ENCODE measurements around the gene SRD5A2. TPM values are rescaled to one million over a fixed set of nuclear protein-coding genes. Genes with fewer than 3 reads are reported as not detected.
A peak's percentile ranks its signal among the peaks of the same experiment; 100 is the strongest.

Gene SRD5A2
- total and polyA plus RNA-seq, 4 donors = 2.3 to 23.3 (median 2.9) TPM; not detected in 1

- H3K27me3 ChIP-seq (ENCODE audit: control insufficient read depth in 4 of 4, insufficient read depth in 4 of 4, low read length in 3 of 4) = no peaks in the 10 kb centered on the region
Observed at GRCh38 chr2:31581124-31581795, 522 bp upstream of the SRD5A2 start.

GRCh38 chr2:31579996-31580320 is 780 bp downstream of the SRD5A2 start:
- Histone ChIP-seq H3K27ac (ENCODE audit: low read depth in 1 of 2, low read length in 2 of 2) (peak overlapping the region; percentile 80 to 93), H3K27me3 (ENCODE audit: control insufficient read depth in 4 of 4, insufficient read depth in 4 of 4, low read length in 3 of 4) (no peaks in the 10 kb centered on the region), H3K9ac (ENCODE audit: low read depth in 1 of 2, low read length in 2 of 2) (peak overlapping the region; percentile 58 to 69), H3K36me3 (ENCODE audit: control insufficient read depth in 4 of 4, insufficient read depth in 3 of 4, low read depth in 1 of 4, low read length in 3 of 4) (no peaks in the 10 kb centered on the region), H3K9me3 (ENCODE audit: control insufficient read depth in 4 of 4, low read length in 3 of 4) (no peaks in the 10 kb centered on the region), H3K4me1 (ENCODE audit: control insufficient read depth in 4 of 4, insufficient read depth in 4 of 4, low read length in 3 of 4) (peaks cover 0 to 7% (median 3%) of the 10 kb centered on the region in 4 donors), H3K4me3 (ENCODE audit: low read depth in 1 of 3, low read length in 3 of 3) (peak overlapping the region; percentile 41 to 80 (median 54))
- TF ChIP-seq, protein P1, sequence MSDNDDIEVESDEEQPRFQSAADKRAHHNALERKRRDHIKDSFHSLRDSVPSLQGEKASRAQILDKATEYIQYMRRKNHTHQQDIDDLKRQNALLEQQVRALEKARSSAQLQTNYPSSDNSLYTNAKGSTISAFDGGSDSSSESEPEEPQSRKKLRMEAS (IDR thresholded peaks at IDR 0.05) = no peak
- no peak for TF ChIP-seq EGR1 (IDR thresholded peaks at IDR 0.05; ENCODE audit: low read depth in 2 of 2)
- no peak for TF ChIP-seq FOXA2 (IDR thresholded peaks at IDR 0.05)
- TF ChIP-seq GABPA (IDR thresholded peaks at IDR 0.05 in 1 of 2, conservative IDR thresholded peaks at IDR 0.05 in 1 of 2) = no peak
- TF ChIP-seq YY1 (IDR thresholded peaks at IDR 0.05) = no peak
- TF ChIP-seq, protein P2, sequence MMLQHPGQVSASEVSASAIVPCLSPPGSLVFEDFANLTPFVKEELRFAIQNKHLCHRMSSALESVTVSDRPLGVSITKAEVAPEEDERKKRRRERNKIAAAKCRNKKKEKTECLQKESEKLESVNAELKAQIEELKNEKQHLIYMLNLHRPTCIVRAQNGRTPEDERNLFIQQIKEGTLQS (IDR thresholded peaks at IDR 0.05) = no peak
- no peak for TF ChIP-seq JUND (IDR thresholded peaks at IDR 0.05)
- TF ChIP-seq RAD21 (IDR thresholded peaks at IDR 0.05) = no peak
- no peak for TF ChIP-seq SP1 (IDR thresholded peaks at IDR 0.05)
- TF ChIP-seq, protein P3, sequence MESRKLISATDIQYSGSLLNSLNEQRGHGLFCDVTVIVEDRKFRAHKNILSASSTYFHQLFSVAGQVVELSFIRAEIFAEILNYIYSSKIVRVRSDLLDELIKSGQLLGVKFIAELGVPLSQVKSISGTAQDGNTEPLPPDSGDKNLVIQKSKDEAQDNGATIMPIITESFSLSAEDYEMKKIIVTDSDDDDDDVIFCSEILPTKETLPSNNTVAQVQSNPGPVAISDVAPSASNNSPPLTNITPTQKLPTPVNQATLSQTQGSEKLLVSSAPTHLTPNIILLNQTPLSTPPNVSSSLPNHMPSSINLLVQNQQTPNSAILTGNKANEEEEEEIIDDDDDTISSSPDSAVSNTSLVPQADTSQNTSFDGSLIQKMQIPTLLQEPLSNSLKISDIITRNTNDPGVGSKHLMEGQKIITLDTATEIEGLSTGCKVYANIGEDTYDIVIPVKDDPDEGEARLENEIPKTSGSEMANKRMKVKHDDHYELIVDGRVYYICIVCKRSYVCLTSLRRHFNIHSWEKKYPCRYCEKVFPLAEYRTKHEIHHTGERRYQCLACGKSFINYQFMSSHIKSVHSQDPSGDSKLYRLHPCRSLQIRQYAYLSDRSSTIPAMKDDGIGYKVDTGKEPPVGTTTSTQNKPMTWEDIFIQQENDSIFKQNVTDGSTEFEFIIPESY (IDR thresholded peaks at IDR 0.05) = no peak
- TF ChIP-seq, protein P4, sequence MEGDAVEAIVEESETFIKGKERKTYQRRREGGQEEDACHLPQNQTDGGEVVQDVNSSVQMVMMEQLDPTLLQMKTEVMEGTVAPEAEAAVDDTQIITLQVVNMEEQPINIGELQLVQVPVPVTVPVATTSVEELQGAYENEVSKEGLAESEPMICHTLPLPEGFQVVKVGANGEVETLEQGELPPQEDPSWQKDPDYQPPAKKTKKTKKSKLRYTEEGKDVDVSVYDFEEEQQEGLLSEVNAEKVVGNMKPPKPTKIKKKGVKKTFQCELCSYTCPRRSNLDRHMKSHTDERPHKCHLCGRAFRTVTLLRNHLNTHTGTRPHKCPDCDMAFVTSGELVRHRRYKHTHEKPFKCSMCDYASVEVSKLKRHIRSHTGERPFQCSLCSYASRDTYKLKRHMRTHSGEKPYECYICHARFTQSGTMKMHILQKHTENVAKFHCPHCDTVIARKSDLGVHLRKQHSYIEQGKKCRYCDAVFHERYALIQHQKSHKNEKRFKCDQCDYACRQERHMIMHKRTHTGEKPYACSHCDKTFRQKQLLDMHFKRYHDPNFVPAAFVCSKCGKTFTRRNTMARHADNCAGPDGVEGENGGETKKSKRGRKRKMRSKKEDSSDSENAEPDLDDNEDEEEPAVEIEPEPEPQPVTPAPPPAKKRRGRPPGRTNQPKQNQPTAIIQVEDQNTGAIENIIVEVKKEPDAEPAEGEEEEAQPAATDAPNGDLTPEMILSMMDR (IDR thresholded peaks at IDR 0.05; ENCODE audit: low read depth, low read length, missing input control) = no peak
- TF ChIP-seq HNF4G (IDR thresholded peaks at IDR 0.05) = no peak
- no peak for TF ChIP-seq RXRA (IDR thresholded peaks at IDR 0.05)
- TF ChIP-seq HNF4A (conservative IDR thresholded peaks at IDR 0.05) = no peak
- WGBS = 4% methylated on average over 13 of the region's 13 CpGs
- DNase-seq (ENCODE audit: low spot score) = no peak

More at GRCh38 chr2:31581124-31581795, 522 bp upstream of the SRD5A2 start:
- no peak overlapping the region for H3K9ac ChIP-seq (ENCODE audit: low read depth in 1 of 2, low read length in 2 of 2)
- WGBS = 71% methylated on average over 35 of the region's 35 CpGs
- peak overlapping the region in 2 of 3 donors; percentile 7 to 80 for H3K4me3 ChIP-seq (ENCODE audit: low read depth in 1 of 3, low read length in 3 of 3)
- peaks cover 0 to 7% (median 3%) of the 10 kb centered on the region in 4 donors for H3K4me1 ChIP-seq (ENCODE audit: control insufficient read depth in 4 of 4, insufficient read depth in 4 of 4, low read length in 3 of 4)
- DNase-seq (ENCODE audit: low spot score) = no peak
- peak overlapping the region; percentile 80 to 93 for H3K27ac ChIP-seq (ENCODE audit: low read depth in 1 of 2, low read length in 2 of 2)
- TF ChIP-seq, protein P5, sequence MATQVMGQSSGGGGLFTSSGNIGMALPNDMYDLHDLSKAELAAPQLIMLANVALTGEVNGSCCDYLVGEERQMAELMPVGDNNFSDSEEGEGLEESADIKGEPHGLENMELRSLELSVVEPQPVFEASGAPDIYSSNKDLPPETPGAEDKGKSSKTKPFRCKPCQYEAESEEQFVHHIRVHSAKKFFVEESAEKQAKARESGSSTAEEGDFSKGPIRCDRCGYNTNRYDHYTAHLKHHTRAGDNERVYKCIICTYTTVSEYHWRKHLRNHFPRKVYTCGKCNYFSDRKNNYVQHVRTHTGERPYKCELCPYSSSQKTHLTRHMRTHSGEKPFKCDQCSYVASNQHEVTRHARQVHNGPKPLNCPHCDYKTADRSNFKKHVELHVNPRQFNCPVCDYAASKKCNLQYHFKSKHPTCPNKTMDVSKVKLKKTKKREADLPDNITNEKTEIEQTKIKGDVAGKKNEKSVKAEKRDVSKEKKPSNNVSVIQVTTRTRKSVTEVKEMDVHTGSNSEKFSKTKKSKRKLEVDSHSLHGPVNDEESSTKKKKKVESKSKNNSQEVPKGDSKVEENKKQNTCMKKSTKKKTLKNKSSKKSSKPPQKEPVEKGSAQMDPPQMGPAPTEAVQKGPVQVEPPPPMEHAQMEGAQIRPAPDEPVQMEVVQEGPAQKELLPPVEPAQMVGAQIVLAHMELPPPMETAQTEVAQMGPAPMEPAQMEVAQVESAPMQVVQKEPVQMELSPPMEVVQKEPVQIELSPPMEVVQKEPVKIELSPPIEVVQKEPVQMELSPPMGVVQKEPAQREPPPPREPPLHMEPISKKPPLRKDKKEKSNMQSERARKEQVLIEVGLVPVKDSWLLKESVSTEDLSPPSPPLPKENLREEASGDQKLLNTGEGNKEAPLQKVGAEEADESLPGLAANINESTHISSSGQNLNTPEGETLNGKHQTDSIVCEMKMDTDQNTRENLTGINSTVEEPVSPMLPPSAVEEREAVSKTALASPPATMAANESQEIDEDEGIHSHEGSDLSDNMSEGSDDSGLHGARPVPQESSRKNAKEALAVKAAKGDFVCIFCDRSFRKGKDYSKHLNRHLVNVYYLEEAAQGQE (IDR thresholded peaks at IDR 0.05) = no peak
- no peak for TF ChIP-seq JUND (IDR thresholded peaks at IDR 0.05)
- no peak for TF ChIP-seq YY1 (IDR thresholded peaks at IDR 0.05)
- no peak for TF ChIP-seq SP1 (IDR thresholded peaks at IDR 0.05)
- peaks cover 0 to 2% (median 0%) of the 10 kb centered on the region in 4 donors for H3K36me3 ChIP-seq (ENCODE audit: control insufficient read depth in 4 of 4, insufficient read depth in 3 of 4, low read depth in 1 of 4, low read length in 3 of 4)
- H3K9me3 ChIP-seq (ENCODE audit: control insufficient read depth in 4 of 4, low read length in 3 of 4) = no peaks in the 10 kb centered on the region
